Effector memory CD4-positive, alpha-beta T cell (primary cell): ENCODE data around the gene CISD3.
A peak's percentile ranks its signal among the peaks of the same experiment; 100 is the strongest.

Experiments used
- DNase-seq, 3 donors: peaks; one replicate each; pipeline ENCODE4 v3.0.0-alpha.2; 2020
- H3K27ac ChIP-seq: 2 replicates; pipeline ENCODE4 v1.7.0; 2013; ENCODE audit warnings: mild to moderate bottlenecking, low read length, moderate library complexity; ENCODE audit not compliant: insufficient read depth, poor library complexity, severe bottlenecking
- H3K27me3 ChIP-seq: replicated peaks from 2 replicates; pipeline ENCODE4 v1.7.0; 2013; ENCODE audit warnings: mild to moderate bottlenecking, low read length; ENCODE audit not compliant: insufficient read depth, control insufficient read depth, poor library complexity, severe bottlenecking
- H3K36me3 ChIP-seq: 2 replicates; pipeline ENCODE4 v1.7.0; 2013; ENCODE audit warnings: mild to moderate bottlenecking, low read length, moderate library complexity; ENCODE audit not compliant: control insufficient read depth, insufficient read depth
- H3K4me1 ChIP-seq: 2 replicates; pipeline ENCODE4 v1.7.0; 2013; ENCODE audit warnings: low read length, mild to moderate bottlenecking; ENCODE audit not compliant: control insufficient read depth, insufficient read depth, poor library complexity, severe bottlenecking
- H3K4me3 ChIP-seq: 2 replicates; pipeline ENCODE4 v1.7.0; 2013; ENCODE audit warnings: low read length, low read depth, mild to moderate bottlenecking; ENCODE audit not compliant: insufficient read depth, poor library complexity, severe bottlenecking
- H3K9me3 ChIP-seq: 2 replicates; pipeline ENCODE4 v1.7.0; 2013; ENCODE audit warnings: mild to moderate bottlenecking, low read length, moderate library complexity; ENCODE audit not compliant: control insufficient read depth

Gene CISD3

DNA sequence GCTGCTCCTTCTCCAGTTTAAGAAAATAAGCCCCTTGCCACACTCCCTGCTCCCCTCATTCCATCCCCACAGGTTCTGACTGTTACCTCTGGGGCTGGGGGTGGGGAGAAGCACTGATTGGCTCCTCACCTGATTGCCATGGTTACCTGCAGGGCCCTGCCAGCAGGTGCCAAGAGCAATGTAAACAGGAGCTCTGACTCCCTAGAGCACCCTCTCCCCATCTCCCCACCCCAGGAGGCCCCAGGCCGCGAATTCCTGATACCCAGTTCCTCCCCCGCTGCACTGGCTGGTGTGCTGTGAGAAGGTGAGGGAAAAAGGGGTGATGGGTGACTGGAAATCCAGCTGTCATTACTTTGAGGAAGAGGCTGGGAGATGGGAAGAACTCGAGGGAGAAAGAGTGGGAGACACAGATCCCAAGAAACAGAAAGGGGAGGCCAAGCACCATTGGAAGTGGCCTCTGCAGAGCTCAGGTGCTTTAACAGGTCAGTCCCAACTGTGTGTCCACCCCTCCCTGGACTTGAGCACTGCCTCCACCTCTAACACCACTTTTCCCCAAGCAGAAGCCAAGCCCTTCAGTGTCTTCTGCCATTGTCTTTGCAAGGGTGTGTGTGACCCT is 13.5 kb downstream of the CISD3 start:
- no peak for DNase-seq

DNA sequence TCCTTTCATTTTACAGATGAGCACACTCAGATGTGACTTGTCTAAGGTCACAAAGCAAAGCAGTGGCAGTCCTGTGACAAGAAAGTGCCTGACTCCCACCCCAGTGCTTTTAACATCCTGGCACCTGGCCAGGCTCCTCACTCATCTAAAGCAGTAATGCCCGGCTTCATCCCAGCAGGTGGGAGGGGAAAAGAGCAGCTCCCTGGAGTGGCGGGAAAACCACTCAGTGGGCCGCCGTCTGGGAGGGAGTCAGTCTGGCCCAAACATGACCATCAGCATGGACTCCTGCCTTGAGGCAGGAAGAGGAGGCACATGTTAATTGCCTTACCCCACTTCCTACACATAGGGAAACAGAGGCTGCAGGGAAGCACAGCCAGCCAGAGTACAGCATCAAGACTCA is 15.4 kb downstream of the CISD3 start:
- Histone ChIP-seq H3K4me1 (peaks cover 35% of the 10 kb centered on the region), H3K36me3 (no peaks in the 10 kb centered on the region), H3K9me3 (no peaks in the 10 kb centered on the region), H3K27ac (no peak overlapping the region), H3K4me3 (no peak overlapping the region), H3K27me3 (peaks cover 34% of the 10 kb centered on the region)
- DNase-seq = no peak

More for the DNA sequence above, 13.5 kb downstream of the CISD3 start:
- Histone ChIP-seq H3K4me3 (no peak overlapping the region), H3K27ac (no peak overlapping the region), H3K36me3 (no peaks in the 10 kb centered on the region), H3K4me1 (peaks cover 16% of the 10 kb centered on the region), H3K27me3 (peaks cover 16% of the 10 kb centered on the region), H3K9me3 (no peaks in the 10 kb centered on the region)

DNA sequence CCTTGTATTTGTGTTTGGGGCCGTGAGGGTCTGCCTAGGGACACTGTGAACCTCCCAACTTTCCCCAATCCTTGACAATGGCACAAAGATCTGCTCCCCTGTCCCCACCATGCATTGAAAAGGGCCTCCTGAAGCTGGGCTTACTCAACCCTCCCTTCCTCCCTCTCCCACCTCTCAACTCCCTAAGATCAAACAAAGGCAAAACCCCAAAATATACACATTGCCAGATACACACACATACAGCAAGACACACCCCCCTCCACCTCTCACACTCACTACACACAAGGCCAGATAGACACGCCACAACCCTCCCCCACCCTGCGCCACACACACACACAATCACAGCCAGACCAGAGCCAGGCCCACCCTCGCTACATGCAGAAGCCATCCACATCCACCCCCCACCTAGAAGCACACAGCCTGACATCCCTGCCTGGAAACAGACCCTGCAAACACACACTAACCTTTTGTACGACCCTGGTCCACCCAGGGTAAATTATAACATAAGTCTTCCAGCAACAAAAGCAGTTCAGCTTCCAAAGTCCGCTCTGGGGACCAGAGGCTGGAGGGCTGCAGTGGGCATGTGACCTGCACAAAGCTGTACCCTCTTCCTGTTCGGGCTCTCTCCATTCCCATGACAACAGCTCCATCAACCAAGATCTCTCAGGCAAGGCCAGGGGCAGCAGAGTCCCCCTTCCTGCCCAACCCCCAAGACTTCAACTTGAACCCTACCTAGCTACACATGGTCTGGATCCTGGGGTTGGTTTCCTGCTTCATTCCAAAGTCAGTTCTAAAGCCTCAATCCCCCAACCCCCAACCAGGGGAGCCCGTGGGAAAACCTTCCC is 16.1 kb downstream of the CISD3 start:
- DNase-seq = no peak
- peaks cover 42% of the 10 kb centered on the region for H3K4me1 ChIP-seq
- peaks cover 34% of the 10 kb centered on the region for H3K27me3 ChIP-seq
- H3K36me3 ChIP-seq = no peaks in the 10 kb centered on the region
- no peak overlapping the region for H3K4me3 ChIP-seq
- H3K9me3 ChIP-seq = no peaks in the 10 kb centered on the region
- no peak overlapping the region for H3K27ac ChIP-seq

DNA sequence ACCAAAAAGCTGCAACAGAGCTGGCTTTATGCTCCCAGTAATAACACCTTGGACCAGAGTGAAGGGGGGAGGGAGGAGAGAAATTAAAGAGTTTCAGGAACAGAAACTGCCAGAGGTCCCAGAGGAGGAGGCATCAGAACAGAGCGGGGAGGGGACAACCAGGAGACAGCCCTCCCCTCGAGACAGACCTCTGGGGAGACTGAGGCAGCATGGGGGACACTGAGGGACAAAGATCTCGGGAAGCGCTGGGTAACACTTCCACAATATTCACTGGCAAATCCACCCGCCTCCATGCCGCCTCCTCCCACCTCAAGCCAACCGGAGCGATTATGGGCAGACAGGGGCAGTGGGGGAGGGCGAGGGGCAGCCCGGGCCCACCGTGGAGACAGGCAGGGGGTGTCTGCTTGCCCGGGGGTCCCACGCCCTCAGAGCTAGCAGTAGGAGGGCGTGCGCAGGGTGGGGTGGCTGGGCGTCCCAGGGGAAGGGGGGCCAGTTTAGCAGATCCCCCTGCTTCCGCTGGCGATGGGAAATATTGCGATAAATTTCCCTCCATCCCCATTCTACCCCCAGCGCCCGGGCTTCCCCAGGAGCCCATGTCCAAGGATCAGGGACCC is 16.8 kb downstream of the CISD3 start:
- H3K9me3 ChIP-seq = no peaks in the 10 kb centered on the region
- DNase-seq = no peak
- H3K27me3 ChIP-seq = peaks cover 34% of the 10 kb centered on the region
- no peak overlapping the region for H3K27ac ChIP-seq
- no peak overlapping the region for H3K4me3 ChIP-seq
- peaks cover 44% of the 10 kb centered on the region for H3K4me1 ChIP-seq
- no peaks in the 10 kb centered on the region for H3K36me3 ChIP-seq

DNA sequence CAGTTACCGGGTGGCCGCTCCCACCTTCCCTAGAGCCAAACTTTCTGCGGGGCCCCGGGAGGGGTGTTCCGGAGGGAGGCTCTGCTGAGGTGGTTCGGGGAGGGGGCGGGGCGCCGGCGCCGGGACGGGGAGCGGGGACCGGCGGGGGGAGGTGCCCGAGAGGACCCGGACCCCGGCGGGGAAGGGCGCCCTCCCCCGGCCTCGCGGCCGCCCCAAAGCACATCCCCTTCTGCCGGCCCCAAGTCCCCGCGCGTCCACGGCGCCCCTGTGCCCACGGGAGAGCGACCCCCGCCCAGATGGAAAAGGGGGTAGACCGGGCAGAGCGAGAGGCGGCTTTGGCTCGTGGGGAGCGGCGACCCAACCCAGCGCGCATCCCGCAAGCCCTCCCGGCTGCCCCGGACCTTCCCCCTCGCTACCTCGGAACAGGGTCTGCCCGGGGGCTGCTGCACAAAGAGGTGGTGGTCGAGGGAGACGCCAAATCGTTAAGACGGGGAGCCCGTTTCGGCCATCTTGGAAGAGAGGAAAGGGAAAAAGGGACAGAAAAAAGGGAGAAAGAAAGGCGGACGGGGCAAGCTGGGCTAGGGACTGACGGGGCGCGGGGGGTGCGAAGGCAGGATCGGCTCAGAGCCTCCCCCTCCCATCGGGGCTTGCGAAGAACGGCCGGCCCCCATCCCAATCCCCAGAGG is 17.5 kb downstream of the CISD3 start:
- Histone ChIP-seq H3K36me3 (no peaks in the 10 kb centered on the region), H3K4me1 (peaks cover 44% of the 10 kb centered on the region), H3K27me3 (peaks cover 34% of the 10 kb centered on the region), H3K27ac (no peak overlapping the region), H3K9me3 (no peaks in the 10 kb centered on the region), H3K4me3 (peak overlapping the region; percentile 47)
- no peak for DNase-seq

DNA sequence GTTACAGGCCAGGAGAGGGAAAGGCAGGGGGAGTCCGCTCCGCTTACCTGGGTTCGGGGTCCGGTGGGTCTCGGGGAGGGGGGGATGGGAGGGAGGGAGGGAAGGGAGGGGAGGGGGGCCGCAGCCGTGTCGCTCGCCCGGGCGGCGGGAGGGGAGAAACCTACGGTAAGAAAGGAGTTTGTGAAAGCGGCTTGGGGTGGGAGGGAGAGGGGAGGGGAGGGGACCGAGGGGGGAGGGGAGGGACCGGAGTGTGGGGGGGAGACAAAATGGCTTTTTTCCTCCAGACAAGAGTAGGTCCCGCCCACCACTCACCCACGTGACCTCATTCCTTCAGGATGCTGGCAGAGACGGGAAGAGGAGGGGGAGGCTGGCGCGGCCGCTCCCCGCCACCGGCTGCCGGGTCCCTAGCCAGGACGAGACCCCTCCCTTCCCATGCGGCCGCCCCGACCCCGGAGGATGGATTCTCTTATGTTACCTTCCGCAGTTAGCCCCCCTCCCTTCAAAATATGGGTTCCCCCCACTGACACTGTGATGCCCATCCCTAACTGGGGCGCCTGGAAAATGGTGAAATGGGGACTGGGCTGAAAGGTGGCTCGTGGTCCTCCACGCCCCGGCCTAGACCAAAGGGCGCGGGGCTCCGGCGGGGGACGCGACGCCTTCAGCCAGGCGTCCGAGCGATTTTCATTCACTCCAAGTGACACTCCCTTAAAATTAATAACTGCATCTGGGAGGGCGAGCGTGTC is 18.2 kb downstream of the CISD3 start, which contains the start of gene PCGF2:
Gene PCGF2, minus strand, starts transcription at position 188 of the 743 bp plus-strand sequence. CDS start 7,934 bp downstream, outside the sequence.
- no peaks in the 10 kb centered on the region for H3K9me3 ChIP-seq
- H3K27me3 ChIP-seq = peaks cover 34% of the 10 kb centered on the region
- peak within 1 kb of the TSS; percentile 52 for H3K4me3 ChIP-seq
- DNase-seq = no peak
- no peak within 1 kb of the TSS for H3K27ac ChIP-seq
- H3K4me1 ChIP-seq = peaks cover 45% of the 10 kb centered on the region
- no peaks in the 10 kb centered on the region for H3K36me3 ChIP-seq

DNA sequence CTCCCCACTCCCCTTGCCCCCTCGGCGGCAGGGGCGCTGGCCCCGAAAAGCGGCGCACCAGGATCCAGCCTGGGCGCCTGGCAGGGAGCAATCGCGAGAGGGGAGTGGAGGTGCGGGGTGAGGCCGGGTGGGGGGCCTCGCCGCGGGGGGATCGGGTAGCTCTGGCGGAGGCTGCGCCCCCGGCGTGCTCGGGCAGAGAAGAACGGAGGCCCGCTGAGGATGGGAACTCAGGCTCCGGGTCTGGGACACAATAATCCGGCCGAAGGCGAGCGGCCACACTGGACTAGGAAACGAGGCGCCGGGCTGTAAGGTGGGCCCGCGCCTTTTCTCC is 18.7 kb downstream of the CISD3 start:
- Histone ChIP-seq H3K36me3 (no peaks in the 10 kb centered on the region), H3K4me3 (peak overlapping the region; percentile 52), H3K4me1 (peaks cover 50% of the 10 kb centered on the region), H3K9me3 (no peaks in the 10 kb centered on the region), H3K27me3 (peaks cover 34% of the 10 kb centered on the region), H3K27ac (no peak overlapping the region)
- no peak for DNase-seq

DNA sequence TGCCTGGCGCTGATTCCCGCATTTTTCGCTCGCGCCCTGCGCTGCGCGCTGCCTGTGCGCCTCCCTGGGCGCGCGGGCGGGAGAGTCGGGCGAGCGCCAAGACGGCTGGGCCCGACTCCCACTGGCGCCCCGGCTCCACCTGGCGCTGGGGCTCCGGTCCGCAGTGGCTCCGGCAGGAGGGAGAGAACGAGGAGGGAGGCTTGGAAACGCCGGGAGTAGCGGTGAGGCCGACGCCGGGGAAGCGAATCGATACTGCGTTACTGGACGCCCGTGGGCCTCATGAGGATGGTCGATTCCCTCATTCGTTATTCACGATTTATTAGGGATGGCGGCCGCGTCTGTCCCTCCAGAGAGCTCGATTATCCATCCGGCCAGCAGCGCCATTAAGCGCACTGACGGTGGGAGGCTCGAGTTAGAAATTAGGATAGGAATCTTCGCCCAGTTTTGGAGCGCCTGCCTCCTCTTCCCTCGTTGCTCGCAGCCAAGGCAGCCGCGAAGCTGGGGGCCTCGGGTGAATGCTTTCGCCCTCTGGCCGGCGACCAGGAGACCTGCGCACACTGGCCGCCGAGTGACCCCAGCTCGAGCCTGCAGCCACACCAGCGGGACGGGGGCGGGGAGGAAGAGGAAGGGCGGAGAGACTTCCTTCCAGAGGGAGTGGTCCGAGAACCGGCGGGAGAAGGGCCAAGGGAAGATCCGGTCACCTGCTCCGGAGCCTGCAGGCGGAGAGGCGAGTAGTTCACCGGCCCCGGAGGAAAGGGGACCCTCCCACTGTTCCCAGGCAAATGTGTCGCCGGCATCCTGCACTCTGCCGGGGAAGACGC is 19.3 kb downstream of the CISD3 start:
- Histone ChIP-seq H3K36me3 (no peaks in the 10 kb centered on the region), H3K4me3 (peak overlapping the region; percentile 52), H3K4me1 (peaks cover 54% of the 10 kb centered on the region), H3K9me3 (no peaks in the 10 kb centered on the region), H3K27ac (no peak overlapping the region), H3K27me3 (peaks cover 34% of the 10 kb centered on the region)
- no peak for DNase-seq

DNA sequence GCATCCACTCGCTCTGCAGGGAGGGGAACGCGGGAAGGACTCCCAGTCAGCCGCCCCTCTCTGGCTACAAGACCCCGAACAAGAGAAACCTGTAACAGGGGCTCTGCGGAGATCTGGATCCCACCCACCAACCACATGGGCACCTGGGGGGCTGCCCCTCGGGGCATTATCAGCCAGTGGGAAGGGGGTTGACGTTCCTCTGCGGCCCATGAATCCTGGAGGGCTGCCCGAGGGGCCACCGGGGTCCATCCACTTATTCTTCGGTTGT is 19.8 kb downstream of the CISD3 start:
- Histone ChIP-seq H3K4me3 (peak overlapping the region; percentile 52), H3K4me1 (peaks cover 54% of the 10 kb centered on the region), H3K36me3 (no peaks in the 10 kb centered on the region), H3K27ac (no peak overlapping the region), H3K27me3 (peaks cover 34% of the 10 kb centered on the region), H3K9me3 (no peaks in the 10 kb centered on the region)
- DNase-seq = no peak
